ENCODE results near the gene S100A13.
"Not testable (repeated sequence)": the region's sequence is repeated elsewhere in the genome, so short reads cannot be mapped to it uniquely, and the experiment has no call there.

The S100A13 gene

GRCh38 chr1:153626904-153627714 lies at the start of gene S100A13:
TSS of gene S100A13 (minus strand) at chr1:153627505. CDS start at chr1:153626472, 1,033 bp downstream.
- peak; percentile 91 for DNase-seq

- no peak for DNase-seq
Observed at GRCh38 chr1:153673511-153673910, 46.2 kb upstream of the S100A13 start.

- peak; percentile 48 for DNase-seq
Observed at GRCh38 chr1:153671628-153672353, 44.5 kb upstream of the S100A13 start.

- DNase-seq = peak; percentile 99
Observed at GRCh38 chr1:153670859-153671627, 43.7 kb upstream of the S100A13 start, which contains the start of gene ILF2. TSS of gene ILF2 (minus strand) at chr1:153670993. CDS start at chr1:153670922, 71 bp downstream.

GRCh38 chr1:153670257-153670858 lies 43.1 kb upstream of the S100A13 start:
- DNase-seq = no peak

- no peak for DNase-seq
Observed at GRCh38 chr1:153669606-153670005, 42.3 kb upstream of the S100A13 start.

GRCh38 chr1:153668672-153669071 lies 41.4 kb upstream of the S100A13 start:
- DNase-seq = not testable (repeated sequence)

GRCh38 chr1:153667439-153667838 lies 40.1 kb upstream of the S100A13 start:
- DNase-seq = no peak

GRCh38 chr1:153663211-153663610 lies 35.9 kb upstream of the S100A13 start:
- DNase-seq = no peak

- DNase-seq = no peak
Observed at GRCh38 chr1:153662269-153662668, 35.0 kb upstream of the S100A13 start.

- DNase-seq = no peak
Observed at GRCh38 chr1:153661111-153661708, 33.9 kb upstream of the S100A13 start.

GRCh38 chr1:153659656-153660055 lies 32.4 kb upstream of the S100A13 start:
- no peak for DNase-seq

- no peak for DNase-seq
Observed at GRCh38 chr1:153659175-153659534, 31.9 kb upstream of the S100A13 start.

GRCh38 chr1:153658400-153659174 lies 31.3 kb upstream of the S100A13 start, which contains the start of gene SNAPIN:
TSS of gene SNAPIN (plus strand) at chr1:153658703. CDS start at chr1:153658744, 41 bp downstream.
- DNase-seq = peak; percentile 97

- no peak for DNase-seq
Observed at GRCh38 chr1:153655333-153655732, 28.0 kb upstream of the S100A13 start.

- DNase-seq = no peak
Observed at GRCh38 chr1:153652805-153653500, 25.6 kb upstream of the S100A13 start.

GRCh38 chr1:153651771-153652170 lies 24.5 kb upstream of the S100A13 start:
- DNase-seq = no peak

- peak; percentile 78 for DNase-seq
Observed at GRCh38 chr1:153649863-153650235, 22.5 kb upstream of the S100A13 start.

- DNase-seq = no peak
Observed at GRCh38 chr1:153649137-153649862, 22.0 kb upstream of the S100A13 start.

GRCh38 chr1:153648000-153648643 lies 20.8 kb upstream of the S100A13 start:
- no peak for DNase-seq

Data from right hindlimb (tissue), 1 donor.